A172 (cell line): Measurements from ENCODE around the gene SSTR1. TPM values are rescaled to one million over a fixed set of nuclear protein-coding genes. Genes with fewer than 3 reads are reported as not detected.

Source experiments
- DNase-seq: peaks from one replicate; pipeline ENCODE4 v3.0.0-alpha.2; 2015; ENCODE audit warnings: low spot score
- total RNA-seq: library from RNA; depleted of rRNA; stranded (reverse); fragments of >200 nt; shearing (Covaris generic); gene quantifications from 2 replicates; pipeline ENCODE4 v1.2.3, GENCODE V29; 2014; rRNA removed

The SSTR1 gene
- total RNA-seq, 1 experiment from 2014 or later = not detected

GRCh38 chr14:38238332-38238731 is 30.6 kb downstream of the SSTR1 start:
- peak; percentile 3 for DNase-seq

- peak; percentile 27 for DNase-seq
These were observed 31.2 kb downstream of the SSTR1 start for GRCh38 chr14:38238878-38239277.

- no peak for DNase-seq
These were observed 36.1 kb downstream of the SSTR1 start for GRCh38 chr14:38243696-38244240.

GRCh38 chr14:38248321-38249028 is 40.8 kb downstream of the SSTR1 start:
- no peak for DNase-seq

GRCh38 chr14:38250331-38250730 is 42.6 kb downstream of the SSTR1 start:
- no peak for DNase-seq

- DNase-seq = no peak
These were observed 44.5 kb downstream of the SSTR1 start for GRCh38 chr14:38252066-38252710.

GRCh38 chr14:38253676-38254075 is 46.0 kb downstream of the SSTR1 start:
- DNase-seq = no peak

GRCh38 chr14:38254571-38255407 is 47.1 kb downstream of the SSTR1 start:
- no peak for DNase-seq

GRCh38 chr14:38255408-38255672 is 47.6 kb downstream of the SSTR1 start:
- DNase-seq = no peak

GRCh38 chr14:38255673-38256532 is 48.2 kb downstream of the SSTR1 start, which contains the start of gene CLEC14A:
TSS of gene CLEC14A (minus strand) at chr14:38256093. CDS start at chr14:38256022, 71 bp downstream.
- DNase-seq = no peak

GRCh38 chr14:38256533-38256840 is 48.8 kb downstream of the SSTR1 start:
- no peak for DNase-seq

- no peak for DNase-seq
These were observed 49.8 kb downstream of the SSTR1 start for GRCh38 chr14:38257507-38257906.

- DNase-seq = no peak
These were observed 53.9 kb downstream of the SSTR1 start for GRCh38 chr14:38261620-38262019.

Other genes starting within 250 kb of the SSTR1 start
- not detected in 2 replicates for gene CLEC14A, start 48.2 kb downstream of the SSTR1 start, total RNA-seq